Measurements from ENCODE around the gene TENT4B. TPM values are rescaled to one million over a fixed set of nuclear protein-coding genes. Genes with fewer than 3 reads are reported as not detected.

TENT4B gene
- total RNA-seq, 6 donors from 2014 or later, result 7.2 to 19.2 (median 10.6) TPM

DNA sequence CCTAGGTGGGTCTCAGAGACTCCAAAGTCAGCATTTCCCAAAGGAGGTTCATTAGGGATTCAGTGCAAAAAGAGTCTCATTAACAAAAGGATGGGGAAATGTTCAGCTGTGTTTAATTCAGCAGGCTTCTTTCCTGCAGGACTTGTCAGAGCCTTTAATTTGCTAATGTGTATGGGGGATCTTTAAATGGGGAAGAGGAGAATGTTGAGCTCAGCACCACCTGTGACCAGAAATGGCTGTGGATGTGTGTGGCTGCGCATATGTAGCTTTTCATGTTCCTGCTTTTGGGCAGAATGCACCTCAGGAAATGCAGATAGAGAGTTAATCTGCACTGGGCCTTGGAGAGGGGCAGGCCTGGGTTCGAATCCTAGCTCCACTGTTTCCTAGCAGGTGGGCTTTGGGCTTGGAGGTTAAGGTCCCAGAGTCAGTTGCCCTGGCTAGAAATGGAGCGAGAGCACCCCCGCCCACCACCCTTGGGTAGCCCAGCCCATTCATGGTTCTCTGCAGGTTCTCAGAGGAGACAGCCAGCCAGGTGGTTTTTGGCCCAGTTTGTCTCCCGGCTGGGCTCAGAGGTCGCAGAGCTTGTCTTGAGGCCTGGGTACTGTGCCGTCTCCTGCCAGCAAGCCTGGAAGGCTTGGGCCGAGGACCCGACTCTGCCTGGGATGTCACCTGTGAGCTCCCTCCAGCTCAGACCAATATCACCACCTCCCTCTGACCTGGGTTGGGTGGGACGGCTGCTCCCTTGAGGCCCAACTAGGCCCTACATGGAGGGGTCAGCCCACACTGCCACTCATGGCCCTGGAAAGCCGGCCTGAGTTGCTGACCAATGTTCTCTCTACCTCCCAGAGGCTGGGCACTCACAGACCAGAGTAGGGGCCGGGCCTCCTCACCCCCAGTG lies 122.6 kb downstream of the TENT4B start:
- no peak for TF ChIP-seq POLR2A (IDR thresholded peaks at IDR 0.05)
- no peak for TF ChIP-seq EP300 (IDR thresholded peaks at IDR 0.05)
- TF ChIP-seq, protein P1, sequence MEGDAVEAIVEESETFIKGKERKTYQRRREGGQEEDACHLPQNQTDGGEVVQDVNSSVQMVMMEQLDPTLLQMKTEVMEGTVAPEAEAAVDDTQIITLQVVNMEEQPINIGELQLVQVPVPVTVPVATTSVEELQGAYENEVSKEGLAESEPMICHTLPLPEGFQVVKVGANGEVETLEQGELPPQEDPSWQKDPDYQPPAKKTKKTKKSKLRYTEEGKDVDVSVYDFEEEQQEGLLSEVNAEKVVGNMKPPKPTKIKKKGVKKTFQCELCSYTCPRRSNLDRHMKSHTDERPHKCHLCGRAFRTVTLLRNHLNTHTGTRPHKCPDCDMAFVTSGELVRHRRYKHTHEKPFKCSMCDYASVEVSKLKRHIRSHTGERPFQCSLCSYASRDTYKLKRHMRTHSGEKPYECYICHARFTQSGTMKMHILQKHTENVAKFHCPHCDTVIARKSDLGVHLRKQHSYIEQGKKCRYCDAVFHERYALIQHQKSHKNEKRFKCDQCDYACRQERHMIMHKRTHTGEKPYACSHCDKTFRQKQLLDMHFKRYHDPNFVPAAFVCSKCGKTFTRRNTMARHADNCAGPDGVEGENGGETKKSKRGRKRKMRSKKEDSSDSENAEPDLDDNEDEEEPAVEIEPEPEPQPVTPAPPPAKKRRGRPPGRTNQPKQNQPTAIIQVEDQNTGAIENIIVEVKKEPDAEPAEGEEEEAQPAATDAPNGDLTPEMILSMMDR (IDR thresholded peaks at IDR 0.05), result no peak
- TF ChIP-seq POLR2AphosphoS5 (IDR thresholded peaks at IDR 0.05), result no peak
- peak overlapping the region in 1 of 4 donors; percentile 48 for H3K4me3 ChIP-seq
- 80 to 96% methylated on average over 4 to 10 of the region's 12 CpGs for WGBS, 2 donors
- H3K9me3 ChIP-seq, result no peaks in the 10 kb centered on the region
- H3K36me3 ChIP-seq, result no peaks in the 10 kb centered on the region
- H3K27me3 ChIP-seq, result no peaks in the 10 kb centered on the region
- H3K27ac ChIP-seq, result peak overlapping the region; percentile 79 to 91 (median 83)
- peaks cover under 1 to 74% (median 52%) of the 10 kb centered on the region in 4 donors for H3K4me1 ChIP-seq
- DNase-seq, result no peak
- ATAC-seq (ENCODE audit: low FRiP score in 2 of 2), result no peak

- Histone ChIP-seq H3K27ac (peak overlapping the region in 2 of 4 donors; percentile 70 to 85), H3K4me1 (peaks cover 7 to 74% (median 55%) of the 10 kb centered on the region in 4 donors), H3K4me3 (no peak overlapping the region), H3K36me3 (no peaks in the 10 kb centered on the region), H3K9me3 (no peaks in the 10 kb centered on the region), H3K27me3 (no peaks in the 10 kb centered on the region)
- 79 to 100% methylated on average over 1 to 2 of the region's 2 CpGs for WGBS, 2 donors
- ATAC-seq (ENCODE audit: low FRiP score in 2 of 2) (no peak), DNase-seq (no peak)
- TF ChIP-seq POLR2A (IDR thresholded peaks at IDR 0.05) (no peak), EP300 (IDR thresholded peaks at IDR 0.05) (no peak), POLR2AphosphoS5 (IDR thresholded peaks at IDR 0.05) (no peak)
- TF ChIP-seq, protein P1 (IDR thresholded peaks at IDR 0.05), result no peak
Measured at GRCh38 chr16:50276326-50276640, 123.2 kb downstream of the TENT4B start.

GRCh38 chr16:50276801-50277555 lies 123.9 kb downstream of the TENT4B start:
- peak overlapping the region in 3 of 4 donors; percentile 55 to 85 (median 70) for H3K27ac ChIP-seq
- ATAC-seq (ENCODE audit: low FRiP score in 2 of 2), result no peak
- H3K27me3 ChIP-seq, result no peaks in the 10 kb centered on the region
- H3K4me3 ChIP-seq, result no peak overlapping the region
- no peak for TF ChIP-seq POLR2A (IDR thresholded peaks at IDR 0.05)
- no peak for TF ChIP-seq EP300 (IDR thresholded peaks at IDR 0.05)
- no peak for TF ChIP-seq POLR2AphosphoS5 (IDR thresholded peaks at IDR 0.05)
- TF ChIP-seq, protein P1 (IDR thresholded peaks at IDR 0.05), result no peak
- H3K36me3 ChIP-seq, result no peaks in the 10 kb centered on the region
- no peak for DNase-seq
- no peaks in the 10 kb centered on the region for H3K9me3 ChIP-seq
- peaks cover 13 to 75% (median 58%) of the 10 kb centered on the region in 4 donors for H3K4me1 ChIP-seq
- WGBS, 2 donors, result 75 to 78% methylated on average over 4 of the region's 4 CpGs

DNA sequence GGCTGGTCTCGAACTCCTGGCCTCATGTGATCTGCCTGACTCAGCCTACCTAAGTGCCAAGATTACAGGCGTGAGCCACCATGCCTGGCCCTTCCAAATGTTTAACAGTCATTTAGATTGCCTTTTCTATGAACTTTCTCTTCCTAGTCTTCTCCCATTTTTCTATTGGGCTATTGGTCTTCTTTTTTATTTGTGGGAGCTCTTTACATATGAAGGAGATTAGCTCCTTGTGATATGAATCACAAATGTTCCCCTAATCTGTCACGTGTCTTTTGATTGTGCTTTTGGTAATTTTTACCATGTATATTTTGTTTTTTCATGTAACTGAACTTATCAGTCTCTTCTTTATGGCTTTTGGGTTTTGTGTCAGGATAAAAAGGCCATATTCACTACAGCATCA lies 125.1 kb downstream of the TENT4B start:
- H3K4me1 ChIP-seq, result peaks cover 25 to 77% (median 63%) of the 10 kb centered on the region in 4 donors
- H3K27ac ChIP-seq, result peak overlapping the region in 1 of 4 donors; percentile 62
- H3K9me3 ChIP-seq, result no peaks in the 10 kb centered on the region
- no peak for DNase-seq
- H3K4me3 ChIP-seq, result no peak overlapping the region
- H3K36me3 ChIP-seq, result no peaks in the 10 kb centered on the region
- TF ChIP-seq EP300 (IDR thresholded peaks at IDR 0.05) (no peak), POLR2A (IDR thresholded peaks at IDR 0.05) (no peak), POLR2AphosphoS5 (IDR thresholded peaks at IDR 0.05) (no peak)
- TF ChIP-seq, protein P1 (IDR thresholded peaks at IDR 0.05), result no peak
- 77 to 86% methylated on average over 3 of the region's 3 CpGs for WGBS, 2 donors
- no peaks in the 10 kb centered on the region for H3K27me3 ChIP-seq
- no peak for ATAC-seq (ENCODE audit: low FRiP score in 2 of 2)

Measured in upper lobe of left lung (tissue), 6 donors.